Left lobe of liver (tissue), 2 donors: ENCODE data around the gene FOXI1. TPM values are rescaled to one million over a fixed set of nuclear protein-coding genes. Genes with fewer than 3 reads are reported as not detected.
"Not testable (repeated sequence)": the region's sequence is repeated elsewhere in the genome, so short reads cannot be mapped to it uniquely, and the experiment has no call there.

ENCODE experiments used
- ATAC-seq: fragments of 200-7000 bp; cut with Tn5 transposase; one replicate; pipeline ENCODE4 v1.9.1; 2020; ENCODE audit warnings: mild to moderate bottlenecking, moderate library complexity
- DNase-seq: peaks from one replicate; pipeline ENCODE4 v3.0.0-alpha.2; 2020; ENCODE audit warnings: low spot score
- total RNA-seq: library from RNA; stranded (reverse); gene quantifications from one replicate; pipeline ENCODE4 v1.2.1, GENCODE V29; 2021
- donor health status: DM: no; HTN: no; CAD: no; lungs with moderate emphysema.
- donor health status: DM: no; HTN: yes; CAD: no.

FOXI1 gene
- total RNA-seq, 1 donor from 2014 or later = not detected

GRCh38 chr5:170092455-170093101, 13.1 kb upstream of the FOXI1 start:
- ATAC-seq = no peak

GRCh38 chr5:170094329-170094728, 11.4 kb upstream of the FOXI1 start:
- ATAC-seq, DNase-seq: not testable (repeated sequence)

More at GRCh38 chr5:170092455-170093101, 13.1 kb upstream of the FOXI1 start:
- no peak for DNase-seq

- DNase-seq = no peak
- no peak for ATAC-seq
Observed at GRCh38 chr5:170095646-170096045, 10.1 kb upstream of the FOXI1 start.

DNA sequence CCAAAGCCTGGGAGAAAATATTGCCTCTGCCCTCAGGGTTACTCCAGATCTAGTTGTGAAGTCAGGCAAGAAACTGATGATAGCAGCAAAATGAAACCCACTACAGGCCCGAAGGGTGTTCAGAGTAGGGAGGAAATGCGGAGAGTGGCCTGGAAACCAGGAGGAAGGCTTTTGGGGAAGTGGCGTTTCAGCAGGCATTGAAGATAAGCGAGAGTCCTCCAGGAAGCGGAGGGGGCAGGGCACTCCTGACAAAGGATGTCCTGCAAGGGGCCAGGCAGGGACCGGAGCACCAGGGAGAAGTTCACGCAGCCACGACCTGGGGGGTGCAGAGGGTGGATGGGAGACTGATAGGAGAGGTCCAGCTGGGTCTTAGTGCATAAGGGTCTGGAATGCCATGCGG, 7.8 kb upstream of the FOXI1 start:
- ATAC-seq = peak; percentile 64
- peak; percentile 51 for DNase-seq

- peak; percentile 77 for ATAC-seq
- peak; percentile 69 for DNase-seq
Observed at GRCh38 chr5:170100066-170100943, 5.4 kb upstream of the FOXI1 start.

DNA sequence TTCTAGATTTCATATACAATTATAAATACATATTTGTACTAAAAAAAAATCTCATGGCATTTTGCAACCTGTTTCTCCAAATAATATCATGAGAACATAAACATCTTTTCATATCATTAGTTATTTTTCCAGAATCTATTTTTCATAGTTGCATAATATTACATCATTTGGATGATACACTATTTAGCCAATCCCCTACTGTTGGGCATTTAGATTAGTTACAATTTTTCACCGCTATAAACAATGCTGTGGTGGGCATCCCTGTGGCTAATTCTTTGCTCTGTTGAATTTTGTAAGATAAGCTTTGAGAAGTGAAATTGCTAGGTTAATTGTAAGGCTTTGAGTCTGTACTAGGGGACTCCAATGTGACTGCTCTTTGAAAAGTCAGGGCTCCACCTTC, 2.2 kb upstream of the FOXI1 start:
- DNase-seq (no peak), ATAC-seq (no peak)

GRCh38 chr5:170104299-170104698, 1.4 kb upstream of the FOXI1 start:
- ATAC-seq (no peak), DNase-seq (no peak)

DNA sequence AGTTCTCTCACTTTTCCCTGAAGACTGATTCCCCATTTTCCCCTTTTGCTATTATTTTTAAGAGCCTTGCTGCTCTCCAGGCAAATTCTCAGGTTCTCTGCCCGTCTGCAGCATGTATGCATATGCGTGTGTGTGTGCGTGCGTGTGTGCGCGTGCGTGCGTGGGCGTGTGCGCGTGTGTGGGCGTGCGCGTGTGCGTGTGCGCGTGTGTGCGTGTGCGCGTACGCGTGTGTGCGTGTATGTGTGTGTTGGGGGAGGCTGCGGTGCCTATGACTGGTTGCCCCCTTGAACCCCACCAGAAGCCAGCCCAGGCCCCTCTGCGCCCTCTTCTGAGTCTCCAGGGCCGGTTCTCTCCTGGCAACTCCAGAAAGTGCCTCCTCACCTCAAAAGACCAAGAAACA, 987 bp upstream of the FOXI1 start:
- no peak for DNase-seq
- ATAC-seq = no peak

DNA sequence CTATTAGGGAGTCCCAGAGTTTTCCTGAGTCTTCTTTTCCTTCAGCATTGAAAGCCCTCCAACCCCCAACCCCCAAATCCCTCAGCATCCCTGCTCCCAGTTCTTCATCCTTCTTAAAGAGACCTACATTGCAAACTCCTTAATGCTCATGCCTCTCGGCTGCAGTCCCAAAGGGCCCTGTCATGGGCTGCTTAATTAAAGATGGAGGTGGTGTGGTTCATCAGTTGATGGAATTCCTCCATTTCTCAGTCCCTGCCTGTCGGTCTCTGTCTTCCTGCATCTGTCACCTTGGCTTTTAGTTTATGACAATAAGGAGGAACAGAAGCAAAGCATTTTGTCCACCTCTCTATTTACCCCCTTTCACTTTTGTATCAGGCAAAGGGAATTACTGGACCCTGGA, 2.0 kb downstream of the FOXI1 start:
- ATAC-seq = no peak
- DNase-seq = no peak

DNA sequence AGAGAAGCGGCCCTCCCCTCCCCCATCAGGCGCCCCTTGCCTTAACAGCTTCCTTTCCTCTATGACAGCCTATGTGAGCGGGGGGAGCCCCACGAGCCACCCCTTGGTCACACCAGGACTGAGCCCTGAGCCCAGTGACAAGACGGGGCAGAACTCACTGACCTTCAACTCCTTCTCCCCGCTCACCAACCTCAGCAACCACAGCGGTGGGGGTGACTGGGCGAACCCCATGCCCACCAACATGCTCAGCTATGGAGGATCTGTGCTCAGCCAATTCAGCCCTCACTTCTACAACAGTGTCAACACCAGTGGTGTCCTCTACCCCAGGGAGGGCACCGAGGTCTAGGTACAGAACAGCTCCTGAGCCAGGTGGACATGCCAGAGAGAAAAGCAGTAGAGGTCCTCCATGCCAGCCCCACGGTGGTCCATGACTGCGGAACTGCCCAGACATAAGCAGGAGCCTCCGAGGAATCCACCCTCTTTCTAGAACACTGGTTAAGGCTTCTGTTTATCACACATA, 2.6 kb downstream of the FOXI1 start:
- DNase-seq (no peak), ATAC-seq (no peak)

- no peak for DNase-seq
- no peak for ATAC-seq
Observed at GRCh38 chr5:170109059-170110031, 3.6 kb downstream of the FOXI1 start.

DNA sequence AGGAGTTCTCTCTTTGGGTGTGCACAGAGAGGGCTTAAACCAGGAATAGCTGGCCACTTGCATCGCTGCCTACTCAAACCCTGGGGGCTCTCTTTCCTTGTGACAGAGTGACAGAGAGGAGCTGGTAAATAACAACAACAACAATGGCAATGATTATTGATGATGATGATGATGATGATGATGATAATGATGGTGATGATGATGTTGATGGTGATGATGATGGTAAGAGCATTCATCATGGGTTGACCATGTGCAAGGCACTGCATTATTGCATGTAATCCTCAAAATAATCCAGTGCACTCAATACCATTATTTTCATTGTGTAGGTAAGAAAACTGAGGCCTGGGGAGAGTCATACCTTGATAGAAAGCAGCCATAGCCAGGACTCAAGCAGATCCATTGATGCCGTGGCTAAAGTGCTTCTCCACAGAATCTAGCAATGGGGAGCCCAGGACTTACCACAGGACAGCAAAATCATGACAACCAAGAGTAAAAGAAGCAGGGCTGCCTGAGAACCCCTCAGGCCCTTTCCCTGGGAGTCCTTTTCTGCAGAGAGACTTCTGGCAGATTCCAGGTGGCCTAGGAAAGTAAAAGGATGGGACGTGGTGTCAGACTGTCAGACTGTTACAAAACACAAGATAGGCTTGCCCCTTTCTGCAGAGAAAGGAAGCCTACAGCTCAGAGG, 4.8 kb downstream of the FOXI1 start:
- ATAC-seq = no peak
- no peak for DNase-seq

- ATAC-seq (no peak), DNase-seq (no peak)
Observed at GRCh38 chr5:170111088-170111785, 5.5 kb downstream of the FOXI1 start.

DNA sequence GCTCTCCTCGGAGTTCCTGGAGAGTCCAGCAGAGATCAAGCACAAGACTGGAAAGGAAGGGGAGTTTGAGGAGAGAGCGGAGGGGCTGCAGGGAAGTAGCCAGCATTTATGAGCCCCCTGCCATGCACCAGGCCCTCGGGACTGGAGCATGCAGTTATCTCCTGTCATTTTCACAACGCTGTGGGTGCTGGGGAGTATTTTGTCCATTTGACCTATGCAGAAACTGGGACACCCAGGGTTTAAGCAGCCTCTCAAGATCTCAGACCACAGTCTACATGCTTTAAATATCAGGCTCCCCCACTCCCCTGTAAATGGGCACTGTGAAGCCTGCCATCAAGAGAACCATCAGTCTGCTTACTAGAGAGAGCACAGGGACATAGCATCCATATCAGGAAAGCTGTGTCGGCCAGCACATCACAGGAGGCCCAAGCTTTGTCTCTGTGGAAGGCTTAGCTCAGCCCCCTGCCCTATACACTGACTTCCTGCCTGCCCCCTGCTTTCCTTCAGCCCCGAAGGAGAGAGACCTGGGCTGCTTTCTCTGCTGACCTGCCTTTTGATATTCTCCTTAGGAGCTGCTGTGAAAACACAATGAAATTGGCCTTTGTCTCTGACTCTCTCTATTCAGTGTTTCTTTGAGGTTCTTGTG, 7.3 kb downstream of the FOXI1 start:
- DNase-seq (no peak), ATAC-seq (no peak)

GRCh38 chr5:170113522-170113900, 7.8 kb downstream of the FOXI1 start:
- no peak for ATAC-seq

DNA sequence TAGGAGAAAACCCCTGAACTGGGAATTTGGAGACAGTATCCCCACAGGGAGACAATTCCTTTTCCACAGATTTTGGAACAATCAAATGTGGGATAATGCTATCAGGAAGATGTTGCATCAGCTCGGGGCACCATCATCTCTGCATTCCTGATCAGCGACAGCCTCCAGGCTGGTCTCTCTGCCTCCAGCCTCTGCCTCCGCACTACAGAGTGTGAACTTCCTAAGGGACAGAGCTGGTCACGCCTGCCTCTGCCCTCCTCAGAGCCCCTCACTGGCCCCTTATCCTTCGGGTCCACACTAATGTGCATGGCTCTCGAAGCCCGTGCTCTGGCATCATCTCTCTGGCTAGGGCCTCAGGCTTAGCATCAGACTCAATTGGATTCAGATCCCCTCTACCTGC, 8.6 kb downstream of the FOXI1 start:
- DNase-seq = no peak
- ATAC-seq = no peak

More at GRCh38 chr5:170113522-170113900, 7.8 kb downstream of the FOXI1 start:
- no peak for DNase-seq

DNA sequence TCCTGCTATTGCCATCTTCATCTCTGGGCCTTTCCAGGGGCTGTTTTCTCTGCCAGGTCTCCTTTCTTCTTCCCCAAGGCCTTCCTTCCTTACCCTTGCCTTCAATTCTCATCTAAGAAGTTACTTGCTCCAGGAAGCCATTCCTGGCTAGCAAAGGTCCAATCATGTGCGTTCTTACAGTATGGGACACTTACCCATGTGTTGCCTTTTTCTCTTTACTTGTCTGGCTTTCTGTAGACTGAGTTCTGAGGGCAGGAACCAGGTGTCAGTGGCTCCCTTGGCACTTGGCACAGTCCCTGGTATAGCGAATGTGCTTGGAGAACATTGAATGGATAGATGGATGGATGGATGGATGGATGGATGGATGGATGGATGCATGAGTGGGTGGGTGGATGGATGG, 10.2 kb downstream of the FOXI1 start:
- DNase-seq = no peak
- ATAC-seq = no peak

DNA sequence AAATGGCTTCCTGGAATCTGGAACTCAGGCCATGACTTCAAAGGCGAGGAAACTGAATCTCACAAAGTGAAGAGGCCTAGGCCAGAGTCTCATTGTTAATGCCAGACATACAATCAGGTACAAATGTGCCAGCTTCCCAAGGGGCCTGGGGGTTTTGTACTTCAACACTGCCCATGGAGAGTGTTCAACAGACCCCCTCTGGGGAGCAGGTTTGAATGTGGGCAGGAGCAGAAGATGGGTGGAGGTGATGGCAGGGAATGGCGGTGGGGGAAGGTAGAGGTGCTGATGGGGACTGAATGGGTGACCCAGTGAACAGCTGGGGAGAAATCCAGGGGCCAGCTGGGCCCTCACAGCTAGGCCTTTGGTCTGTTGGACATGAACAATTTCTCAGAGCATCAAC, 12.0 kb downstream of the FOXI1 start:
- no peak for DNase-seq
- ATAC-seq = no peak

DNA sequence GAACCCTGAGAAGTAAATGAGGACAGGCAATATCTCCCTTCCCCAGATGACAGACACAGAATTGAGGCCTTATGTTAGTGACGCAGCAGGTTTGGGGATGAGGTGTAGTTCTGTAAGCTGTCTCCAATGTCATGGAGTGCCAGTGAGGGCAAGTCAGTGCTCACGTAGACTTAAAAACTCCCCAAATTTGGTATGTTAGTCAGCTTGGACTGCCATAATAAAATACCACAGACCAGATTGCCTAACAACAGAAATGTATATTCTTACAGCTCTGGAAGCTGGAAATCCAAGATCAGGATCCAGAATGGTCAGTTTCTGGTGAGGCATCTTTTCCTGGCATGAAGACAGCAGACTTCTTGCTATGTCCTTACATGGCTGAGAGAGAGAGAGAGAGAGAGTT, 14.9 kb downstream of the FOXI1 start:
- no peak for ATAC-seq
- DNase-seq = no peak
